Rectal smooth muscle tissue (tissue), 1 donor: ENCODE results near the gene PADI4.

Experiments
- H3K27ac ChIP-seq: one replicate; pipeline ENCODE4 v1.7.0; 2013; ENCODE audit warnings: low read depth, low read length, inconsistent platforms
- H3K27me3 ChIP-seq: one replicate; pipeline ENCODE4 v1.7.0; 2013; ENCODE audit warnings: low read length; ENCODE audit not compliant: control insufficient read depth, insufficient read depth
- H3K36me3 ChIP-seq: one replicate; pipeline ENCODE4 v1.7.0; 2013; ENCODE audit warnings: low read length; ENCODE audit not compliant: control insufficient read depth, insufficient read depth
- H3K4me1 ChIP-seq: one replicate; pipeline ENCODE4 v1.7.0; 2013; ENCODE audit warnings: low read length; ENCODE audit not compliant: control insufficient read depth, insufficient read depth
- H3K4me3 ChIP-seq: one replicate; pipeline ENCODE4 v1.7.0; 2013; ENCODE audit warnings: low read length
- H3K9ac ChIP-seq: one replicate; pipeline ENCODE4 v1.7.0; 2013; ENCODE audit warnings: low read length

Gene PADI4

DNA sequence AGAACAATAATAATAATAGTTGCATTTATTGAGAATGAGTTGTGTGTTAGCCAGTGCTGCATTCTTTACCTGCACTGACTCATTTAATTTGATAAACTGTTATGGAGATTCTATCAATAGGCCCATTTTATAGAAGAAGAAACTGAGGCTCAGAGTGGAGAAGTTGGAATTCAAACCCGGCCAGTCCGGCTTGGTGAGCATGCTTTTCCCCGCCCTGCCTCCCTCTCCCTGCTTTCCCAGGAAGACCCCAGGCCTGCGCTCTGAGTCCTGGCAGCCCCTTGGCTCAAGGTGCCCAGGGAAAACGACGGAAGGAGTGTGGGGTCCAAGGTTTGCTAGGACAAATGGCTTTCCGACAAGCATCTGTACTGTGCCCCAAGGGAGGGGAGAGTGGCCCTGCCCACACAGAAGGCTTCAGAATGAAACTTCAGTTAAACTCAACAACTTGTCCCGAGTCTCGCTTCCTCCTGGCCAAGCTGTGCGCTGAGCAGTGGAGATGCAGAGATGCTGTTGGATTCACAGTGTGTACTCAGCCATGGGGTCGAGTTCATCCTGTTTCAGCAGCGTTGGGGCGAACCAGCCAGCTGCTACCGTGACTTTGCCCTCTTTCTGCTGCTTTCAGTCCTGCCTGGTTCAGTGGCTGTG is 40.7 kb downstream of the PADI4 start:
- Histone ChIP-seq H3K9ac (no peak overlapping the region), H3K27ac (no peak overlapping the region), H3K4me1 (no peaks in the 10 kb centered on the region), H3K4me3 (no peak overlapping the region), H3K27me3 (no peaks in the 10 kb centered on the region), H3K36me3 (no peaks in the 10 kb centered on the region)

DNA sequence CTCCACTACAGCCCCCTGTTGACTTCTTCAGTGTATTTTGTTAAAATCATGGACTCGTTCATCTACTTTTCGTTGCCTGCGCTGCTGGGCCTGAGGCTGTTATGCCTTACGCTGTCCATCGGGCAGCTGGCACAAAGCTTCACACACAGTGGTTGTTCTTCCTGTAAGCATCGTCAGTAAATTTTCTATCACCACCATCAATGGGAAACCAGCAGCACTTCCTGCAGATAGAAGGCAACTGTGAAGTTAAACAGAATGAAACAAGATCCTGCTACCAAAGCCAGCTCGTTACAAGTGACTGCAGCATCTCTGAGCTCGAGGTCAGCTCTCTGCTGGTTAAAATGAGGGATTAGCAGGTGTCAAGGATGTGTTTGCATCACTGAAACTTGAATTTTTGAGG is 42.1 kb downstream of the PADI4 start:
- Histone ChIP-seq H3K36me3 (no peaks in the 10 kb centered on the region), H3K4me1 (no peaks in the 10 kb centered on the region), H3K27me3 (no peaks in the 10 kb centered on the region), H3K9ac (no peak overlapping the region), H3K4me3 (no peak overlapping the region), H3K27ac (no peak overlapping the region)

DNA sequence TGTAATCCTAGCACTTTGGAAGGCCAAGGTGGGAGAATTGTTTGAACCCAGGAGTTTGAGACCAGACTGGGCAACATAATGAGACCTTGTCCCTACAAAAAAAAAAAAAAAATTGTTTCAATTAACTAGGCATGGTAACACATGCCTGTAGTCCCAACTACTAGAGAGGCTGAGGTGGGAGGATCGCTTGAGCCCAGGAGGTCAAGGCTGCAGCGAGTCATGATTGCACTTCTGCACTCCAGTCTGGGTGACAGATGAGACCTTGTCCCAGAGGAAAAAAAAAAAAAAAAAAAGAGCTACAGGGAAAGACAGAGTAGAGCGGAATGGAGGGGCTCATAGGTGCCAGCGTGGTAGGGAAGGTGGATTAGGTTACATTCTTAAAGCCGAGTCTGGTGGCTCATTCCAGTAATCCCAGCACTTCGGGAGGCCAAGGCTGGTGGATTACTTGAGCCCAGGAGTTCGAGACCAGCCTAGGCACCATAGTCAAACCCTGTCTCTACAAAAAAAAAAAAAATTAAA is 43.0 kb downstream of the PADI4 start:
- H3K4me3 ChIP-seq, result no peak overlapping the region
- H3K27ac ChIP-seq, result no peak overlapping the region
- no peaks in the 10 kb centered on the region for H3K27me3 ChIP-seq
- H3K4me1 ChIP-seq, result no peaks in the 10 kb centered on the region
- H3K36me3 ChIP-seq, result no peaks in the 10 kb centered on the region
- H3K9ac ChIP-seq, result no peak overlapping the region

DNA sequence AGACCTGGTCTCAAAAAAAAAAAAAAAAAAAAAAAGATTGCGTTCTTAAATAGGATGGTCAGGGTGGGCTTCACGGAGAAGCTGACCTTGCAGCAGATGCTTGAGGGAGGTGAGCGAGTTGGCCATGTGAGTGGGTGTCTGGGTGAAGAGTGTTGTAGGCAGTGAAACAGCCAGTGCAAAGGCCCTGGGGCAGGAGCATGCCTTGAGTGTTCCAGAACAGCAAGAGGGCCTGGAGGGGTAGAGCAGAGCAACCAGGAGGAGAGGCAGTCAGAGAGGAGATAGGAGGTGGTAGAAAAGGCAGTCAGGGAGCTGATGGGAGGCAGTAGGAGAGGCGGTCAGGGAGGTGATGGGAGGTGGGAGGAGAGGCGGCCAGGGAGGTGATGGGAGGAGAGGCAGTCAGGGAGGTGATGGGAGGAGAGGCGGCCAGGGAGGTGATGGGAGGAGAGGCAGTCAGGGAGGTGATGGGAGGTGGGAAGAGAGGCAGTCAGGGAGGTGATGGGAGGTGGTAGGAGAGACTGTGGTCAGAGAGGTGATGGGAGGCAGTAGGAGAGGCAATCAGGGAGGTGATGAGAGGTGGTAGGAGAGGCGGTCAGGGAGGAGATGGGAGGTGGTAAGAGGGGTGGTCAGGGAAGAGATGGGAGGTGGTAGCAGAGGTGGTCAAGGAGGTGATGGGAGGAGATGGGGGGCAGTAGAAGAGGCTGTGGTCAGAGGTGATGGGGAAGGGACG is 43.8 kb downstream of the PADI4 start:
- Histone ChIP-seq H3K9ac (no peak overlapping the region), H3K27me3 (no peaks in the 10 kb centered on the region), H3K4me3 (no peak overlapping the region), H3K36me3 (no peaks in the 10 kb centered on the region), H3K27ac (no peak overlapping the region), H3K4me1 (no peaks in the 10 kb centered on the region)

DNA sequence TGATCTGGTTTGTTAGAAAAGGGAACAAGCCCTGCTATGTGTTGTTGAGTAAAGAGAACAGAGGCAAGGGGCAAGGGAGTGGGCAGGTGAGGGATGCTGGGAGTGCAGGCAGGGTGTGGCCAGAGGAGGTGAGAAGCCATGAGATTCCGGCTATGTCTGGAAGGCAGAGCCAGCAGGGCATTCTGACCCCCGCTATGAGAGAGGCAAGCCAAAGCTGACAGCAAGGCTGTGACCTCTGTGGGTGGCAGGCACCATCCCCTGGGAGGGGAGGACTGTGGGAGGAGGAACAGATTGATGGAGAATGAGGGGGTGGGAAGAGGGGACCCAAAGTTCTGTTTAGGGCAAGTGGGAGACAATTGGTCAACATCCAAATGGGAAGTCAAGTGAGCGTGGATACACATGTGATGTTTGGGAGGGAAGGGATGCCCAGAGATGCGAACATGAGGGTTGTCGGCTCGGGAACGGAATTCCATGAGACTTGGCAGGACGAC is 44.5 kb downstream of the PADI4 start:
- H3K27ac ChIP-seq, result no peak overlapping the region

DNA sequence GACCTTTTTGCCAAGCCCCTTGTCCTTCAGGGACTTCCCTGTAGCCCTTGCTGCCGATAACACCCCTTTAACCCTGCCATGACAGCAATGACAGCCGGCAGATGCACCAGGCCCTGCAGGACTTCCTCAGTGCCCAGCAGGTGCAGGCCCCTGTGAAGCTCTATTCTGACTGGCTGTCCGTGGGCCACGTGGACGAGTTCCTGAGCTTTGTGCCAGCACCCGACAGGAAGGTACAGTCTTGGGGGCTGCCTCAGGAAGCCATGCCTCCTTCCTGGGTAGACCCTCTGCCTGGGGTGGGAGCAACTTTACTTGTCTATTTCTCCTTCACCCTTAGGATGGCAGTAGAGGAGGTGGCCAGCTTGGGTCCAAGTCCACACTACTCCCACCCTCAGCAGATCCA is 47.9 kb downstream of the PADI4 start:
- H3K27me3 ChIP-seq, result no peaks in the 10 kb centered on the region
- H3K36me3 ChIP-seq, result no peaks in the 10 kb centered on the region
- no peak overlapping the region for H3K4me3 ChIP-seq
- H3K4me1 ChIP-seq, result no peaks in the 10 kb centered on the region
- H3K27ac ChIP-seq, result no peak overlapping the region
- no peak overlapping the region for H3K9ac ChIP-seq

More for the DNA sequence above, 44.5 kb downstream of the PADI4 start:
- no peaks in the 10 kb centered on the region for H3K4me1 ChIP-seq
- H3K9ac ChIP-seq, result no peak overlapping the region
- H3K36me3 ChIP-seq, result no peaks in the 10 kb centered on the region
- H3K4me3 ChIP-seq, result no peak overlapping the region
- no peaks in the 10 kb centered on the region for H3K27me3 ChIP-seq

DNA sequence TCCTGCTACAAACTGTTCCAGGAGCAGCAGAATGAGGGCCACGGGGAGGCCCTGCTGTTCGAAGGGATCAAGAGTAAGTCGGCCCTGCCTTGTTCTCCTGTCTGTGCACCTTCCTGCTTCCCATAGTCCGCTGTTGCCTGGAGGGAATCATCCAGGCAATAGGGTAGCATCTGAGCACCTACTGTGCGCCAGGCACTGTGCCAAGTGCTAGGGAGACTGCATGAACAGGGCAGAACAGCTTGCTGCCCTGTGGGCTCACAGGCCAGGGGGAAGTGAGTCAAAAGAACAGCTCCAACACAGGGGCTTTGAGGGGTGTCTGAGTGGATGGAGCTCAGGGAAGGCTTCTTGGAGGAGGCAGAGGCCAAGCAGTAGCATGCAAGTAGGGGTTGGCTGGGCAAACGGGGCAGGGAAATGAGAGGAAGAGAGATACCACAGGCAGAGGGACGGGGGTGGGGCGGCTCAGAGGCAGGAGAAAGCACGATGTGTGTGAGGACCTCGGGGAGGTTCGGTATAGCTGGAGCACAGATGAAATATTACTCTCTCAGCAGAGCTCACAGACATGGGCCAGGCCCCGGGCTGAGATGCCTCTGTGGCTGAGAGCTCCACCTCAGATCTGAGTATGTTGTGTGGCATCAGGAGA is 48.5 kb downstream of the PADI4 start:
- Histone ChIP-seq H3K9ac (no peak overlapping the region), H3K36me3 (no peaks in the 10 kb centered on the region), H3K27ac (no peak overlapping the region), H3K4me1 (no peaks in the 10 kb centered on the region), H3K4me3 (no peak overlapping the region), H3K27me3 (no peaks in the 10 kb centered on the region)

DNA sequence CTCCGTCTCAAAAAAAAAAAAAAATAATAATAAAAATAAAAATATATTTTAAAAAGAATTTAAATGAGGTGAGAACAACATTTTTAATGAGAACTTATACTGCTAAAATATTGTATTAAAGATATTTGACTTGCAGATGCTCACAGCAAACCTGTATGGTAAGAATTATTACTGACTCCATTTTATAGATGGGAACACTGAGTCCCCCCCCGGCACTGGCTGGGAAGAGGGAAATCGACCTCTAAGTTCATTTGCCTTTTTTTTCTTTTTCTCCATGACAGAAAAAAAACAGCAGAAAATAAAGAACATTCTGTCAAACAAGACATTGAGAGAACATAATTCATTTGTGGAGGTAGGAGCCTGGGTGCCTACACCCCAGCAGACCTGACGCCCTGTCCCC is 50.6 kb downstream of the PADI4 start:
- H3K27me3 ChIP-seq, result no peaks in the 10 kb centered on the region
- no peaks in the 10 kb centered on the region for H3K4me1 ChIP-seq
- no peak overlapping the region for H3K4me3 ChIP-seq
- no peak overlapping the region for H3K27ac ChIP-seq
- H3K9ac ChIP-seq, result no peak overlapping the region
- H3K36me3 ChIP-seq, result no peaks in the 10 kb centered on the region

DNA sequence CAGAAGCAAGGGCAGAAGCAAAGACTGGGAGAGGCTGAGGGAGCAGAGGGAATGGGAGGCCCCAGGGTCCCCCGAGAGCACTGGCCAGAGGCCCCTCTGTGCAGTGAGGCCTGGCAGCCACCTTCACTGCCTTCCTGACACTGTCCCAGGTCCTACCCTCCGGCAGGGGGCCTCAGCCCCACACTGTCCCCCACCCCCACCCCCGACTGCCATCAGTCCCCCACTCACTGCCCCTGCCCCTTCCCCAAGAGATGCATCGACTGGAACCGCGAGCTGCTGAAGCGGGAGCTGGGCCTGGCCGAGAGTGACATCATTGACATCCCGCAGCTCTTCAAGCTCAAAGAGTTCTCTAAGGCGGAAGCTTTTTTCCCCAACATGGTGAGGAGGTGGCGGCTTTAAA is 51.0 kb downstream of the PADI4 start:
- H3K4me3 ChIP-seq, result no peak overlapping the region
- H3K27me3 ChIP-seq, result no peaks in the 10 kb centered on the region
- no peaks in the 10 kb centered on the region for H3K36me3 ChIP-seq
- H3K9ac ChIP-seq, result no peak overlapping the region
- H3K4me1 ChIP-seq, result no peaks in the 10 kb centered on the region
- H3K27ac ChIP-seq, result no peak overlapping the region

DNA sequence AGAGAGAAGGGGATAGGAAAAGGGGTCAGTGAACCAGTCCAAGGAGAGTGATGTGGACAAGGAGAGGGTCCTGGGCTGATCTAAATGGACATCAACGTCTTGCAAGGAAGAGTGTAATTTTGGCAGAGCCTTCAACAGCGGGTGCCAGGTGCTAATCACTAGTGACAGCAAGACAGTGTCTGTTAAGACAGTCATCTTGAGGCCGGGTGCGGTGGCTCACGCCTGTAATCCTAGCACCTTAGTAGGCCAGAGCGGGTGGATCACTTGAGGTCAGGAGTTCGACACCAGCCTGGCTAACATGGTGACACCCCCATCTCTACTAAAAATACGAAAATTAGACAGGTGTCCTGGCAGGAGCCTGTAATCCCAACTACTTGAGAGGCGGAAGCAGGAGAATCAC is 51.8 kb downstream of the PADI4 start:
- no peak overlapping the region for H3K27ac ChIP-seq
- H3K36me3 ChIP-seq, result no peaks in the 10 kb centered on the region
- no peak overlapping the region for H3K4me3 ChIP-seq
- no peaks in the 10 kb centered on the region for H3K27me3 ChIP-seq
- H3K4me1 ChIP-seq, result no peaks in the 10 kb centered on the region
- no peak overlapping the region for H3K9ac ChIP-seq

DNA sequence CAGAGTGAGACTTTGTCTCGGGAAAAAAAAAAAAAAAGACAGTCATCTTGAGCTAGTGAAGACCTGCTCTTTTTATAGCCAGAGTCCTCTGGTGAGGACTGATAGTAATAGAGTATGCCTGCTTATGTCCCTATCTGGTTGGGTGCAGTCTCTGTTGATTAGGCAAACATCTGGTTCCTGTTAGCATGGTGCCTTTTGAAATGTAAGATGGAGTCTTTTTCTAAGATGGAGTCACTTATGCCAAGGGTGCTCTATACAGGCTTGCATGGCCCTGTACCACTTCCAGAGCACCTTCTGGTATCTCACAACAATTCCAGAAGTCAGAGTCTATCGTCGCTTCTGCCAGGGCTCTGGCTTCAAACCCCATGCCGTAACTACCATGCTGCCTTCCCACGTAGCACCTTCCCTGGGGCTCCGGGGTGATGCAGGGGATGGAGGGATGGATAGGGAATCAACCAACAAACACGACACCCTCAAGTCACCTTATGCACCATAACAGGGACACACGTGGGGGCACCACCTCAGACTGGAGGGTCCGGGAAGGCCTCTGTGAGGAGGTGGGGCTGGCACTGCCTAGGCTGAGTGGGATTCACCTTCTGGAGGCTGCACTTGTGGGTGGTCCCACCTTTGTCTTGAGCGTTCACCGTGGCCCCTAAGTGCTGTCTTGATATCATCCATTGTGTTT is 52.4 kb downstream of the PADI4 start:
- H3K4me1 ChIP-seq, result no peaks in the 10 kb centered on the region
- H3K27me3 ChIP-seq, result no peaks in the 10 kb centered on the region
- no peaks in the 10 kb centered on the region for H3K36me3 ChIP-seq
- H3K9ac ChIP-seq, result no peak overlapping the region
- no peak overlapping the region for H3K4me3 ChIP-seq
- no peak overlapping the region for H3K27ac ChIP-seq

DNA sequence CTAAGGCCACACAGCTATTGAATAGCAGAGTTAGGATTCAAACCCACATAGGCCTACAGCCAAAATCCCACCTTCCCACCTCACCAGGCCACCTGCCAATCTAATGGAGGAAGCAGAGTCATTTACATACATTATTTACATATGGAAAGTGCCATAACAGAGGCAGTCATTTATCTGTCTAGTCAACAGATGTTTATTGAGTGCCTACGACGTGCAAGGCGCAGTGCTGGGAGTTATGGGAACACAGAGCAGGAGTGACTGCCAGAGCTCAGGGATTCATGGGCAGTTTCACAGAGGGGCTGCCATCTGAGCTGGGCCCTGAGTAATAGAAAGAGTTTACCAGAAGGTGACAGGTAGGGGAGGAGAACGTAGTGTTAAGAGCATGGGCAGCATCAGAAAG is 53.7 kb downstream of the PADI4 start:
- Histone ChIP-seq H3K36me3 (no peaks in the 10 kb centered on the region), H3K4me3 (no peak overlapping the region), H3K4me1 (no peaks in the 10 kb centered on the region), H3K27ac (no peak overlapping the region), H3K27me3 (no peaks in the 10 kb centered on the region), H3K9ac (no peak overlapping the region)
